ENCODE data around the gene PLPPR3. TPM values are rescaled to one million over a fixed set of nuclear protein-coding genes. Genes with fewer than 3 reads are reported as not detected.

PLPPR3 gene
- total and polyA plus RNA-seq, 9 of the 15 experiments (the other 6 are each of a cell fraction or from before 2014, with no cell fraction given) = 0.01 to 48.2 (median 8.6) TPM

DNA sequence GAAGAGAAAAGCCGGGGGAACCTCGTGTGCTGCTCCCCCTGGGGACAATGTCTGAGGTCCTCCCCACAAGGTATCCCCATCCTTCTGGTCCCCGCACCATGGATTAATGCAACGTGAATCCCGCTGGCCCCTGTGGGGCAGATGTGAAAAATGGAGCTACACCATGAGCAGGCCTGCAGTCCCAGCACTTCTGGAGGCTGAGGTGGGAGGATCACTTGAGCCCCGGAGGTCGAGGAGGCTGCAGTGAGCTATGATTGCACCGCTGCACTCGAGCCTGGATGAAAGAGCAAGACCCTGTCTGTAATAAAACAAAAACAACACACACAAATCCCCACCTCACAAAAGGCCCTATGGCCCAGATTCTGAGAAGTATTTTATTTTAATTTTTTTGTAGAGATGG is 36.5 kb upstream of the PLPPR3 start:
- ChIA-PET POLR2A (interaction anchor here (1.0 kb wide), 1 partner anchor 10 kb away, joined by 3 read pairs; no protein-coding TSS in a partner anchor), CTCF (ENCODE audit: low intra/inter-chr PET ratio) (interaction anchor here (0.5 kb wide), 1 partner anchor 124 kb away, joined by 3 read pairs; no protein-coding TSS in a partner anchor)
- Histone ChIP-seq H3K27me3 (ENCODE audit: control insufficient read depth in 2 of 2, insufficient read depth in 2 of 2, low read length in 2 of 2) (no peaks in the 10 kb centered on the region), H3K79me2 (ENCODE audit: control insufficient read depth, insufficient read depth, low read length) (peaks cover 7% of the 10 kb centered on the region), H3K36me3 (ENCODE audit: control insufficient read depth, insufficient read depth, low read length) (no peaks in the 10 kb centered on the region), H3K4me1 (replicated peaks in 1 of 2; ENCODE audit: control insufficient read depth in 2 of 2, insufficient read depth in 2 of 2, low read length in 2 of 2) (peaks cover 18 to 58% of the 10 kb centered on the region in 2 experiments), H3K27ac (ENCODE audit: extremely low read depth, low read depth, low read length) (no peak overlapping the region), H3K4me2 (ENCODE audit: insufficient read depth, low read length) (no peak overlapping the region), H3K4me3 (no peak overlapping the region), H4K20me1 (replicated peaks; ENCODE audit: control insufficient read depth, insufficient read depth, low read length) (no peaks in the 10 kb centered on the region), H2AFZ (ENCODE audit: low read depth, low read length) (no peak overlapping the region), H3K9me1 (ENCODE audit: control insufficient read depth, insufficient read depth, low read length) (no peaks in the 10 kb centered on the region), H3K9me3 (replicated peaks; ENCODE audit: control insufficient read depth, insufficient read depth, low read depth, low read length) (no peaks in the 10 kb centered on the region), H3K9ac (ENCODE audit: insufficient read depth in 1 of 2, low read depth in 2 of 2, low read length in 2 of 2) (no peak overlapping the region)
- no peak for TF ChIP-seq RBM15 (IDR thresholded peaks at IDR 0.05; ENCODE audit: insufficient read depth, low read length)
- TF ChIP-seq RBM25 (IDR thresholded peaks at IDR 0.05; ENCODE audit: low read depth, low read length, severe bottlenecking) = peak; percentile 21
- TF ChIP-seq KDM1A (IDR thresholded peaks at IDR 0.05) = peak in 1 of 2 experiments; percentile 26; a peak in 2 of 4 replicates
- no peak for TF ChIP-seq SMARCE1 (IDR thresholded peaks at IDR 0.05)
- TF ChIP-seq RUNX1 (IDR thresholded peaks at IDR 0.05; ENCODE audit: low read depth) = no peak
- peak; percentile 56 for TF ChIP-seq BCOR (IDR thresholded peaks at IDR 0.05)
- TF ChIP-seq, protein P1, sequence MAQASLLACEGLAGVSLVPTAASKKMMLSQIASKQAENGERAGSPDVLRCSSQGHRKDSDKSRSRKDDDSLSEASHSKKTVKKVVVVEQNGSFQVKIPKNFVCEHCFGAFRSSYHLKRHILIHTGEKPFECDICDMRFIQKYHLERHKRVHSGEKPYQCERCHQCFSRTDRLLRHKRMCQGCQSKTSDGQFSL (CRISPR knock-in tag; IDR thresholded peaks at IDR 0.05) = no peak
- TF ChIP-seq, protein P1 (tag; IDR thresholded peaks at IDR 0.05) = no peak
- no peak for TF ChIP-seq MEF2A (IDR thresholded peaks at IDR 0.05; ENCODE audit: control insufficient read depth, low read depth, low read length)
- no TSS peak for BruUV-seq (replicated peaks)
- 69% methylated on average over 9 of the region's 9 CpGs for WGBS (ENCODE audit: insufficient coverage, low coverage, missing lambda C conversion rate)
- in situ Hi-C loops (cut with MboI) = loop anchor here (5.0 kb wide), 1 partner anchor 91 kb away; no protein-coding TSS in a partner anchor
- intact Hi-C loops (cut with micrococcal nuclease) = no loop called here
- FAIRE-seq (no peak), DNase-seq (ENCODE audit: extremely low read depth in 1 of 4, low spot score in 3 of 4) (no peak), ATAC-seq (no peak)

All from K562 (cell line).